NT2/D1 (cell line): ENCODE measurements around the gene PLOD1.
"Not testable (repeated sequence)": the region's sequence is repeated elsewhere in the genome, so short reads cannot be mapped to it uniquely, and the experiment has no call there.

Source experiments
- DNase-seq: peaks from one replicate; pipeline ENCODE4 v3.0.0-alpha.2; 2011; ENCODE audit warnings: low read depth, low spot score
- H3K27me3 ChIP-seq: 2 replicates; pipeline ENCODE4 v1.6.0; 2011; ENCODE audit warnings: mild to moderate bottlenecking; ENCODE audit not compliant: insufficient read length, insufficient read depth
- H3K36me3 ChIP-seq: 2 replicates; pipeline ENCODE4 v1.6.1; 2011; ENCODE audit warnings: mild to moderate bottlenecking, low read length, mixed read lengths; ENCODE audit not compliant: insufficient read depth, insufficient read length
- H3K4me1 ChIP-seq: 2 replicates; pipeline ENCODE4 v1.5.1; 2011; ENCODE audit not compliant: insufficient read depth, insufficient read length
- H3K4me3 ChIP-seq: 2 replicates; pipeline ENCODE4 v1.5.1; 2011; ENCODE audit warnings: low read depth; ENCODE audit not compliant: insufficient read length
- H3K9ac ChIP-seq: 2 replicates; pipeline ENCODE4 v1.6.0; 2011; ENCODE audit warnings: low read depth; ENCODE audit not compliant: insufficient read length
- H3K9me3 ChIP-seq: 2 replicates; pipeline ENCODE4 v1.5.1; 2011; ENCODE audit warnings: mild to moderate bottlenecking, low read length; ENCODE audit not compliant: insufficient read depth
- SUZ12 ChIP-seq: IDR thresholded peaks from 2 replicates; pipeline ENCODE4 v1.6.1; 2011; ENCODE audit not compliant: insufficient read length, insufficient read depth; ENCODE audit errors: extremely low read depth
- YY1 ChIP-seq: IDR thresholded peaks from 2 replicates; pipeline ENCODE4 v1.6.1; 2011; ENCODE audit not compliant: insufficient read length, insufficient read depth
- ZNF274 ChIP-seq: IDR thresholded peaks from 2 replicates; pipeline ENCODE4 v1.6.1; 2011; ENCODE audit warnings: mild to moderate bottlenecking, low read depth, low read length

Gene PLOD1

GRCh38 chr1:11906870-11907269, 27.6 kb upstream of the PLOD1 start:
- Histone ChIP-seq H3K4me1 (no peaks in the 10 kb centered on the region), H3K9me3 (no peaks in the 10 kb centered on the region), H3K9ac (peak overlapping the region; percentile 44), H3K4me3 (no peak overlapping the region), H3K27me3 (no peaks in the 10 kb centered on the region), H3K36me3 (no peaks in the 10 kb centered on the region)
- DNase-seq = no peak
- TF ChIP-seq SUZ12 = no peak
- no peak for TF ChIP-seq YY1
- no peak for TF ChIP-seq ZNF274

- Histone ChIP-seq H3K27me3 (no peaks in the 10 kb centered on the region), H3K9ac (peak overlapping the region; percentile 44), H3K4me3 (no peak overlapping the region), H3K4me1 (no peaks in the 10 kb centered on the region), H3K9me3 (no peaks in the 10 kb centered on the region), H3K36me3 (no peaks in the 10 kb centered on the region)
- peak; percentile 84 for DNase-seq
- TF ChIP-seq ZNF274 = no peak
- TF ChIP-seq SUZ12 = no peak
- no peak for TF ChIP-seq YY1
Observed at GRCh38 chr1:11907275-11908094, 27.0 kb upstream of the PLOD1 start.

GRCh38 chr1:11908095-11908675, 26.3 kb upstream of the PLOD1 start:
- no peaks in the 10 kb centered on the region for H3K4me1 ChIP-seq
- TF ChIP-seq ZNF274 = no peak
- no peak for TF ChIP-seq SUZ12
- no peak for TF ChIP-seq YY1
- no peaks in the 10 kb centered on the region for H3K27me3 ChIP-seq
- peak overlapping the region; percentile 72 for H3K9ac ChIP-seq
- H3K9me3 ChIP-seq = no peaks in the 10 kb centered on the region
- peak; percentile 84 for DNase-seq
- peak overlapping the region; percentile 35 for H3K4me3 ChIP-seq
- H3K36me3 ChIP-seq = no peaks in the 10 kb centered on the region

- H3K4me1 ChIP-seq, H3K36me3 ChIP-seq, H3K4me3 ChIP-seq, H3K27me3 ChIP-seq, DNase-seq, H3K9ac ChIP-seq, H3K9me3 ChIP-seq: not testable (repeated sequence)
Observed at GRCh38 chr1:11910914-11911228, 23.6 kb upstream of the PLOD1 start.

GRCh38 chr1:11912000-11912399, 22.5 kb upstream of the PLOD1 start:
- Histone ChIP-seq H3K4me3 (no peak overlapping the region), H3K9ac (no peak overlapping the region), H3K36me3 (no peaks in the 10 kb centered on the region), H3K4me1 (no peaks in the 10 kb centered on the region), H3K27me3 (no peaks in the 10 kb centered on the region), H3K9me3 (no peaks in the 10 kb centered on the region)
- no peak for DNase-seq
- TF ChIP-seq YY1 = no peak
- TF ChIP-seq ZNF274 = no peak
- TF ChIP-seq SUZ12 = no peak

GRCh38 chr1:11912482-11913216, 21.9 kb upstream of the PLOD1 start:
- H3K9ac ChIP-seq, H3K9me3 ChIP-seq, H3K36me3 ChIP-seq, H3K4me3 ChIP-seq, DNase-seq, H3K4me1 ChIP-seq, H3K27me3 ChIP-seq: not testable (repeated sequence)

GRCh38 chr1:11913291-11913690, 21.2 kb upstream of the PLOD1 start:
- peaks cover 4% of the 10 kb centered on the region for H3K36me3 ChIP-seq
- TF ChIP-seq YY1 (no peak), SUZ12 (no peak), ZNF274 (no peak)
- H3K9me3 ChIP-seq = no peaks in the 10 kb centered on the region
- DNase-seq = no peak
- no peaks in the 10 kb centered on the region for H3K4me1 ChIP-seq
- no peaks in the 10 kb centered on the region for H3K27me3 ChIP-seq
- H3K9ac ChIP-seq = no peak overlapping the region
- H3K4me3 ChIP-seq = no peak overlapping the region

- DNase-seq = no peak
- no peak for TF ChIP-seq SUZ12
- no peak for TF ChIP-seq ZNF274
- TF ChIP-seq YY1 = no peak
- Histone ChIP-seq H3K36me3 (peaks cover 7% of the 10 kb centered on the region), H3K9me3 (no peaks in the 10 kb centered on the region), H3K9ac (no peak overlapping the region), H3K4me1 (no peaks in the 10 kb centered on the region), H3K4me3 (no peak overlapping the region), H3K27me3 (no peaks in the 10 kb centered on the region)
Observed at GRCh38 chr1:11914024-11914423, 20.5 kb upstream of the PLOD1 start.
